HepG2 (cell line): ENCODE results near the gene ACTRT2. TPM values are rescaled to one million over a fixed set of nuclear protein-coding genes. Genes with fewer than 3 reads are reported as not detected.
A peak's percentile ranks its signal among the peaks of the same experiment; 100 is the strongest.

ENCODE experiments used
- ELF1 ChIP-seq: sonication (generic); formaldehyde crosslinking; IDR thresholded peaks from 2 replicates; pipeline ENCODE4 v1.4.0; 2020; ENCODE audit warnings: missing genetic modification reagents
- HNF4A ChIP-seq: sonication (generic); formaldehyde crosslinking; IDR thresholded peaks from 2 replicates; pipeline ENCODE4 v1.4.0; 2020; ENCODE audit warnings: missing genetic modification reagents
- HNF4G ChIP-seq, 2 experiments: sonication (generic) in 1 of 2; formaldehyde crosslinking in 1 of 2; IDR thresholded peaks; 2 replicates each; pipeline versions ENCODE4 v1.4.0 to v1.6.1; 2011 to 2020; ENCODE audit warnings: borderline replicate concordance in 2 of 2, low read depth in 2 of 2, mild to moderate bottlenecking in 2 of 2, low read length in 1 of 2, missing genetic modification reagents in 1 of 2, moderate library complexity in 1 of 2
- HNRNPLL ChIP-seq: fragments of 200-400 bp; formaldehyde crosslinking; IDR thresholded peaks from 2 replicates; pipeline ENCODE4 v1.6.1; 2017; ENCODE audit warnings: mild to moderate bottlenecking, low read depth, low read length; ENCODE audit not compliant: poor library complexity, severe bottlenecking
- HOXA3 ChIP-seq: sonication (generic); formaldehyde crosslinking; IDR thresholded peaks from 2 replicates; pipeline ENCODE4 v1.5.0; 2020; ENCODE audit warnings: missing genetic modification reagents
- NFE2L1 ChIP-seq: sonication (generic); formaldehyde crosslinking; IDR thresholded peaks from 2 replicates; pipeline ENCODE4 v1.4.0; 2020; ENCODE audit warnings: missing genetic modification reagents, mild to moderate bottlenecking, borderline replicate concordance
- RARA ChIP-seq: IDR thresholded peaks from 2 replicates; pipeline ENCODE4 v1.6.1; 2016; ENCODE audit warnings: missing genetic modification reagents, missing compliant biosample characterization
- SAP130 ChIP-seq: IDR thresholded peaks from 2 replicates; pipeline ENCODE4 v1.6.1; 2016; ENCODE audit warnings: low read depth
- SATB2 ChIP-seq: sonication (generic); formaldehyde crosslinking; IDR thresholded peaks from 2 replicates; pipeline ENCODE4 v1.5.0; 2020; ENCODE audit warnings: missing genetic modification reagents
- SMAD1 ChIP-seq: sonication (generic); formaldehyde crosslinking; IDR thresholded peaks from 2 replicates; pipeline ENCODE4 v1.4.0; 2020; ENCODE audit warnings: missing genetic modification reagents, low read depth, mild to moderate bottlenecking, borderline replicate concordance
- STAG1 ChIP-seq: sonication (generic); formaldehyde crosslinking; IDR thresholded peaks from 2 replicates; pipeline ENCODE4 v1.4.0; 2020; ENCODE audit warnings: missing genetic modification reagents
- UBTF ChIP-seq: sonication (generic); formaldehyde crosslinking; IDR thresholded peaks from 2 replicates; pipeline ENCODE4 v1.4.0; 2020; ENCODE audit warnings: mild to moderate bottlenecking, missing genetic modification reagents
- ZFP91 ChIP-seq: sonication (generic); formaldehyde crosslinking; IDR thresholded peaks from 2 replicates; pipeline ENCODE4 v1.9.0; 2022; ENCODE audit warnings: missing genetic modification reagents, mild to moderate bottlenecking, borderline replicate concordance
- ZNF263 ChIP-seq: sonication (generic); formaldehyde crosslinking; IDR thresholded peaks from 2 replicates; pipeline ENCODE4 v1.4.0; 2020; ENCODE audit warnings: missing genetic modification reagents
- ZNF274 ChIP-seq: sonication (generic); formaldehyde crosslinking; IDR thresholded peaks from 2 replicates; pipeline ENCODE4 v1.5.1; 2020; ENCODE audit warnings: mild to moderate bottlenecking, missing genetic modification reagents
- ZNF335 ChIP-seq: sonication (generic); formaldehyde crosslinking; IDR thresholded peaks from 2 replicates; pipeline ENCODE4 v1.4.0; 2020; ENCODE audit warnings: missing genetic modification reagents
- ZNF33B ChIP-seq: sonication (generic); formaldehyde crosslinking; IDR thresholded peaks from 2 replicates; pipeline ENCODE4 v1.5.1; 2020; ENCODE audit warnings: mild to moderate bottlenecking, missing genetic modification reagents
- ZNF687 ChIP-seq: sonication (generic); formaldehyde crosslinking; IDR thresholded peaks from 2 replicates; pipeline ENCODE4 v1.5.1; 2020; ENCODE audit warnings: mild to moderate bottlenecking, missing genetic modification reagents, moderate library complexity
- ZNF780A ChIP-seq: sonication (generic); formaldehyde crosslinking; IDR thresholded peaks from 2 replicates; pipeline ENCODE4 v1.8.0; 2022; ENCODE audit warnings: mild to moderate bottlenecking, missing genetic modification reagents, moderate library complexity
- polyA plus RNA-seq, 8 experiments: library from polyadenylated mRNA; depleted of rRNA in 3 of 8; stranded (reverse) in 7 of 8; unstranded in 1 of 8; fragments of >200 nt; fragmentation: Illumina TruSeq in 4 of 8; extraction: Trizol in 4 of 8; gene quantifications; 2 replicates each; pipeline versions ENCODE4 v1.2.1 to v1.2.3, GENCODE V29; 2011 to 2016; ENCODE audit warnings: low read depth in 4 of 8, missing spikeins in 1 of 8, mixed read lengths in 1 of 8; ENCODE audit not compliant: insufficient read depth in 1 of 8
- total RNA-seq, 5 experiments: library from RNA; depleted of rRNA; stranded (reverse); fragments of >200 nt; fragmentation: Illumina TruSeq; extraction: Trizol; gene quantifications; 2 replicates each; pipeline ENCODE4 v1.2.3, GENCODE V29; 2016; ENCODE audit warnings: low read depth in 1 of 5
- TF ChIP-seq, protein P1 (sequence below): sonication (generic); formaldehyde crosslinking; IDR thresholded peaks from 2 replicates; pipeline ENCODE4 v1.5.1; 2020; ENCODE audit warnings: missing genetic modification reagents, mild to moderate bottlenecking, borderline replicate concordance

ACTRT2 gene
- total and polyA plus RNA-seq, 2 of the 13 experiments (the other 11 are each of a cell fraction or from before 2014, with no cell fraction given) = not detected

GRCh38 chr1:3066250-3066711 is 45.0 kb downstream of the ACTRT2 start (continued):
- 0 out of 2 replicates have a peak, but pooled peaks have one; percentile 58 for TF ChIP-seq ZNF274 (CRISPR knock-in tag)
- TF ChIP-seq RARA = peak; percentile 37; the same call in 1 of the 2 replicates
- peak; percentile 64; the same call in 1 of the 2 replicates for TF ChIP-seq ZFP91 (CRISPR knock-in tag)
- TF ChIP-seq NFE2L1 (CRISPR knock-in tag) = no peak
- peak; percentile 11; the same call in 1 of the 2 replicates for TF ChIP-seq HNF4A
- TF ChIP-seq SMAD1 = 0 out of 2 replicates have a peak, but pooled peaks have one; percentile 29
- peak; percentile 42; the same call in 1 of the 2 replicates for TF ChIP-seq ZNF780A (CRISPR knock-in tag)
- TF ChIP-seq UBTF (CRISPR knock-in tag) = peak; percentile 57
- TF ChIP-seq STAG1 (CRISPR knock-in tag) = peak; percentile 99
- 0 out of 2 replicates have a peak, but pooled peaks have one; percentile 40 for TF ChIP-seq ZNF33B (CRISPR knock-in tag)
- peak; percentile 25 for TF ChIP-seq HNRNPLL
- no peak for TF ChIP-seq ZNF335
- TF ChIP-seq HOXA3 (CRISPR knock-in tag) = peak; percentile 56; the same call in 1 of the 2 replicates
- TF ChIP-seq ZNF687 (CRISPR knock-in tag) = peak; percentile 84
- TF ChIP-seq ZNF263 = peak; percentile 94
- TF ChIP-seq SATB2 (CRISPR knock-in tag) = no peak
- peak; percentile 49; the same call in 1 of the 2 replicates for TF ChIP-seq ELF1 (CRISPR knock-in tag)
- peak; percentile 32; the same call in 1 of the 2 replicates for TF ChIP-seq SAP130 (CRISPR knock-in tag)
- TF ChIP-seq, protein P1, sequence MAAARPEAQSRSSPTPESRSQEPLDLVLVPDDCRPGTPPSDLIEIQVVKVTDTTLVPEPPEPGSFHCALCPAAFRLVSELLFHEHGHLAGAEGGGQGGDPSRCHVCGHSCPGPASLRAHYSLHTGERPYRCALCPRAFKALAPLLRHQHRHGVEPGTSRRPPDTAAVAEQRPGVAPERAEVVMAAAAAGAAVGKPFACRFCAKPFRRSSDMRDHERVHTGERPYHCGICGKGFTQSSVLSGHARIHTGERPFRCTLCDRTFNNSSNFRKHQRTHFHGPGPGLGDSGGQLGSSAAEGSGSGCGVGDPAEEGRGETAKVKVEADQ = peak; percentile 76; the same call in 1 of the 2 replicates
- TF ChIP-seq HNF4G (IDR thresholded peaks at IDR 0.05; ENCODE audit: borderline replicate concordance, low read depth, low read length) = no peak
- peak; percentile 30; the same call in 1 of the 2 replicates for TF ChIP-seq HNF4G (CRISPR knock-in tag; IDR thresholded peaks at IDR 0.05; ENCODE audit: borderline replicate concordance, low read depth)
